Fibroblast of pulmonary artery (primary cell): ENCODE measurements around the gene FRAS1.

ENCODE experiments used
- DNase-seq: peaks from one replicate; pipeline ENCODE4 v3.0.0-alpha.2; 2010; ENCODE audit warnings: low read depth
- H3K4me3 ChIP-seq: replicated peaks from 2 replicates; pipeline ENCODE4 v1.5.1; 2011; ENCODE audit warnings: low read depth, mild to moderate bottlenecking, control low read depth, low read length, moderate library complexity
- CTCF ChIP-seq: IDR thresholded peaks from 2 replicates; pipeline ENCODE4 v1.5.1; 2011; ENCODE audit warnings: mild to moderate bottlenecking, control low read depth, low read length, inconsistent platforms; ENCODE audit errors: missing control alignments

Gene FRAS1

GRCh38 chr4:78184584-78184983 lies 127.5 kb downstream of the FRAS1 start:
- no peak overlapping the region for H3K4me3 ChIP-seq
- no peak for DNase-seq
- no peak for TF ChIP-seq CTCF

- no peak for TF ChIP-seq CTCF
- H3K4me3 ChIP-seq = no peak overlapping the region
- DNase-seq = no peak
These were observed 128.0 kb downstream of the FRAS1 start for GRCh38 chr4:78185117-78185516.

- TF ChIP-seq CTCF = no peak
- no peak for DNase-seq
- no peak overlapping the region for H3K4me3 ChIP-seq
These were observed 129.7 kb downstream of the FRAS1 start for GRCh38 chr4:78186597-78187543.

GRCh38 chr4:78190068-78190467 lies 132.9 kb downstream of the FRAS1 start:
- TF ChIP-seq CTCF = no peak
- no peak overlapping the region for H3K4me3 ChIP-seq
- DNase-seq = no peak

- TF ChIP-seq CTCF = no peak
- DNase-seq = no peak
- H3K4me3 ChIP-seq = no peak overlapping the region
These were observed 133.5 kb downstream of the FRAS1 start for GRCh38 chr4:78190595-78190994.

GRCh38 chr4:78197947-78198346 lies 140.8 kb downstream of the FRAS1 start:
- DNase-seq = no peak

More at GRCh38 chr4:78197947-78198346, 140.8 kb downstream of the FRAS1 start:
- no peak for TF ChIP-seq CTCF
- H3K4me3 ChIP-seq = no peak overlapping the region
